Stomach (tissue), 9 donors: ENCODE measurements around the gene LITAF. TPM values are rescaled to one million over a fixed set of nuclear protein-coding genes. Genes with fewer than 3 reads are reported as not detected.

Experiments used
- DNase-seq, 2 donors: peaks; one replicate each; pipeline versions ENCODE4 v3.0.0 to v3.0.0-alpha.2; 2013 to 2019
- H3K27ac ChIP-seq, 5 donors: fragments of 200-600 bp in 4 of 5; sonication (generic) in 4 of 5; one replicate each; pipeline ENCODE4 v1.5.1; 2013 to 2019; ENCODE audit warnings: mild to moderate bottlenecking in 1 of 5, moderate library complexity in 1 of 5
- H3K27me3 ChIP-seq, 3 donors: fragments of 200-600 bp; sonication (generic); one replicate each; pipeline ENCODE4 v1.5.1; 2017 to 2019; ENCODE audit warnings: mixed run types in 1 of 3
- H3K36me3 ChIP-seq, 4 donors: fragments of 200-600 bp; sonication (generic); 1 replicate in 3 of 4; 2 replicates in 1 of 4; pipeline ENCODE4 v1.5.1; 2016 to 2019
- H3K4me1 ChIP-seq, 4 donors: fragments of 200-600 bp; sonication (generic); one replicate each; pipeline ENCODE4 v1.5.1; 2016 to 2019
- H3K4me3 ChIP-seq, 4 donors: fragments of 200-600 bp; sonication (generic) in 3 of 4; one replicate each; pipeline ENCODE4 v1.5.1; 2016 to 2019; ENCODE audit warnings: mild to moderate bottlenecking in 1 of 4
- H3K9me3 ChIP-seq, 4 donors: fragments of 200-600 bp; sonication (generic); one replicate each; pipeline ENCODE4 v1.5.1; 2016 to 2019
- CTCF ChIP-seq, 7 experiments: fragments of 450-650 bp in 4 of 7; fragments of 200-600 bp in 3 of 7; sonication (generic) in 3 of 7; IDR thresholded peaks; one replicate each; pipeline ENCODE4 v1.5.1; 2016 to 2019; ENCODE audit warnings: antibody characterized with exemption in 7 of 7, control low read depth in 2 of 7, mild to moderate bottlenecking in 1 of 7
- EP300 ChIP-seq: sonication (generic); formaldehyde crosslinking; IDR thresholded peaks from one replicate; pipeline ENCODE4 v1.6.1; 2017; ENCODE audit warnings: antibody characterized with exemption
- POLR2A ChIP-seq, 4 donors: fragments of 450-650 bp; IDR thresholded peaks; one replicate each; pipeline ENCODE4 v1.6.1; 2016; ENCODE audit warnings: antibody characterized with exemption in 4 of 4, control low read depth in 2 of 4, mild to moderate bottlenecking in 1 of 4, moderate library complexity in 1 of 4
- POLR2AphosphoS5 ChIP-seq, 3 donors: sonication (generic); formaldehyde crosslinking; IDR thresholded peaks; one replicate each; pipeline ENCODE4 v1.6.1; 2016; ENCODE audit warnings: antibody characterized with exemption in 3 of 3
- WGBS, 5 donors: extraction: QIAGEN DNeasy Blood & Tissue Kit in 3 of 5; methylation state at CpG; one replicate each; pipeline versions ENCODE4 v1.1.5 to v1.1.7; 2013 to 2018; 5-methylcytosine and 5-hydroxymethylcytosine counted together
- intact Hi-C: fragments of 100-400 bp; cut with DNase I; formaldehyde crosslinking; loops from one replicate; pipeline ENCODE4 v1.15.1; 2023; ENCODE audit warnings: low total_unique reads
- polyA plus RNA-seq, 3 donors: library from polyadenylated mRNA; stranded (reverse); fragments of 200-250 nt; gene quantifications; one replicate each; pipeline ENCODE4 v1.2.3, GENCODE V29; 2013
- total RNA-seq, 5 donors: library from RNA; depleted of rRNA; stranded (reverse); fragments of >200 nt; gene quantifications; one replicate each; pipeline versions ENCODE4 v1.1.0 to v1.2.3, GENCODE V29; 2014 to 2016
- donor health status: healthy with polysubstance abuse.
- donor health status: Bipolar disorder and iron deficiency.
- donor health status: healthy.

Gene LITAF
- total and polyA plus RNA-seq, 8 donors: 9.8 to 211 (median 60.2) TPM

GRCh38 chr16:11562941-11563340 is 23.8 kb downstream of the LITAF start:
- peaks cover 0 to 22% (median 11%) of the 10 kb centered on the region in 4 donors for H3K36me3 ChIP-seq
- no peaks in the 10 kb centered on the region for H3K27me3 ChIP-seq
- no peak for TF ChIP-seq CTCF (IDR thresholded peaks at IDR 0.05)
- no peak for TF ChIP-seq POLR2AphosphoS5 (IDR thresholded peaks at IDR 0.05)
- TF ChIP-seq EP300: no peak
- no peak for TF ChIP-seq POLR2A (IDR thresholded peaks at IDR 0.05)
- peaks cover 19 to 97% (median 48%) of the 10 kb centered on the region in 4 donors for H3K4me1 ChIP-seq
- DNase-seq: no peak
- H3K4me3 ChIP-seq: no peak overlapping the region
- no peaks in the 10 kb centered on the region for H3K9me3 ChIP-seq
- intact Hi-C loops: no loop called here
- H3K27ac ChIP-seq: peak overlapping the region in 3 of 5 donors; percentile 1 to 78 (median 77)
- 80 to 91% (median 88%) methylated on average over 10 of the region's 10 CpGs for WGBS, 5 donors

GRCh38 chr16:11562411-11562810 is 24.3 kb downstream of the LITAF start:
- no peak for TF ChIP-seq EP300
- no peak for TF ChIP-seq CTCF (IDR thresholded peaks at IDR 0.05)
- no peak for TF ChIP-seq POLR2AphosphoS5 (IDR thresholded peaks at IDR 0.05)
- TF ChIP-seq POLR2A (IDR thresholded peaks at IDR 0.05): no peak
- no peak overlapping the region for H3K4me3 ChIP-seq
- peaks cover 0 to 18% (median 8%) of the 10 kb centered on the region in 4 donors for H3K36me3 ChIP-seq
- no peaks in the 10 kb centered on the region for H3K27me3 ChIP-seq
- WGBS, 5 donors: 85 to 92% (median 86%) methylated on average over 7 of the region's 7 CpGs
- intact Hi-C loops: no loop called here
- H3K4me1 ChIP-seq: peaks cover 19 to 97% (median 50%) of the 10 kb centered on the region in 4 donors
- peak overlapping the region in 3 of 5 donors; percentile 70 to 78 (median 77) for H3K27ac ChIP-seq
- DNase-seq: no peak
- H3K9me3 ChIP-seq: no peaks in the 10 kb centered on the region

- no peak for DNase-seq
- TF ChIP-seq POLR2AphosphoS5 (IDR thresholded peaks at IDR 0.05) (no peak), POLR2A (IDR thresholded peaks at IDR 0.05) (no peak), EP300 (no peak), CTCF (IDR thresholded peaks at IDR 0.05) (no peak)
- Histone ChIP-seq H3K36me3 (peaks cover 0 to 13% (median 7%) of the 10 kb centered on the region in 4 donors), H3K4me3 (no peak overlapping the region), H3K9me3 (no peaks in the 10 kb centered on the region), H3K27ac (peak overlapping the region in 4 of 5 donors; percentile 64 to 78 (median 74)), H3K27me3 (no peaks in the 10 kb centered on the region), H3K4me1 (peaks cover 19 to 98% (median 52%) of the 10 kb centered on the region in 4 donors)
- 90 to 95% (median 95%) methylated on average over 3 of the region's 3 CpGs for WGBS, 5 donors
- intact Hi-C loops: no loop called here
Measured at GRCh38 chr16:11561856-11562255, 24.9 kb downstream of the LITAF start.

GRCh38 chr16:11561454-11561805 is 25.3 kb downstream of the LITAF start:
- DNase-seq: no peak
- peaks cover 0 to 2% (median under 1%) of the 10 kb centered on the region in 4 donors for H3K9me3 ChIP-seq
- H3K36me3 ChIP-seq: peaks cover under 1 to 15% (median 9%) of the 10 kb centered on the region in 4 donors
- H3K4me1 ChIP-seq: peaks cover 19 to 93% (median 51%) of the 10 kb centered on the region in 4 donors
- no peak overlapping the region for H3K4me3 ChIP-seq
- TF ChIP-seq POLR2A (IDR thresholded peaks at IDR 0.05) (no peak), EP300 (no peak), POLR2AphosphoS5 (IDR thresholded peaks at IDR 0.05) (no peak)
- H3K27me3 ChIP-seq: no peaks in the 10 kb centered on the region
- 64 to 76% (median 72%) methylated on average over 4 of the region's 4 CpGs for WGBS, 5 donors
- intact Hi-C loops: no loop called here
- peak overlapping the region in 4 of 5 donors; percentile 64 to 78 (median 74) for H3K27ac ChIP-seq
